ENCODE results near the gene TMED1.

DNA sequence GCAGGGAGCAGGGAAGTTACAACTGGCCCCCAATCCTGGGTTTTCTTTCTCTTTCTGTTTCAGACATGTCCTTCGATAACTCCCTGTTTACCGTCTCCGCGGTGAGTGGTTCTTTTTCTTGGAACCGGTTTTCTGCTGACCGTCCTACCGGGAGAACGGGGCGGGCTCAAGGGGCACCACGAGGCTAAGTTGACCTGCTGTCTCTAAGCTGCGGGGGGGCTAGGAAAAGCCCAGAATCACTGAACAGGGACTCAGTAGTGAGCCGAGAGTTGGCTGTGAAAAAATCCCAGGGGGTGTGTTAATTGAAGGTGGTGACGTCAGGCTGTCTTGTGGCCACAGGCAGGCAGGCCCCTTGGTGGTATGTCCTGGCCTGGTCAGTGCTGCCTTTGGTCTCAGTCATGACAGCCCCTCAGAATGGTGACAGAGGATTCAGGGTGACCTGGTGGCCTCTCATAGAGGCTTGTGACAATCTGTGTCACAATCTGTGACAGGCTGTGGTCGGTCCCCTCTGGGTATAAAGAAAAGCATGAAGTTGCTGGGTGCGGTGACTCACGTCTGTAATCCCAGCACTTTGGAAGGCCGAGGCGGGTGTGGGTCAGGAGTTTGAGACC, 27.2 kb upstream of the TMED1 start:
- TF ChIP-seq CTCF (IDR thresholded peaks at IDR 0.05), result no peak
- no peak for TF ChIP-seq POLR2AphosphoS5 (IDR thresholded peaks at IDR 0.05)
- no peak for TF ChIP-seq POLR2A (IDR thresholded peaks at IDR 0.05)

Data from breast epithelium (tissue), 3 donors.